PC-3 (cell line): ENCODE results near the gene CASP4. TPM values are rescaled to one million over a fixed set of nuclear protein-coding genes. Genes with fewer than 3 reads are reported as not detected.
A peak's percentile ranks its signal among the peaks of the same experiment; 100 is the strongest.

Source experiments
- ATAC-seq: fragments of 200-7000 bp; cut with Tn5 transposase; 2 replicates; pipeline ENCODE4 v1.9.1; 2020; ENCODE audit warnings: mild to moderate bottlenecking, moderate library complexity
- BruUV-seq: library from RNA; stranded (reverse); fragments of 400-500 nt; replicated peaks from 2 replicates; lab custom pipeline; 2021; lab: Mats Ljungman, UMichigan
- CTCF ChIA-PET: fragments of 300-600 bp; sonication (Branson Sonifier 250); formaldehyde crosslinking; loops from one replicate; lab custom pipeline; 2022; ENCODE audit warnings: antibody characterized with exemption; lab: Charles Lee
- POLR2A ChIA-PET: fragments of 300-600 bp; sonication (Branson Sonifier 250); formaldehyde crosslinking; loops from one replicate; lab custom pipeline; 2022; ENCODE audit warnings: antibody characterized with exemption; ENCODE audit not compliant: unreplicated experiment; lab: Charles Lee
- DNase-seq: peaks from one replicate; pipeline ENCODE4 v3.0.0-alpha.2; 2015
- H2AFZ ChIP-seq: fragments of 300-600 bp; sonication (generic); 2 replicates; pipeline ENCODE4 v1.6.0; 2016; ENCODE audit warnings: antibody characterized with exemption, low read length
- H3F3A ChIP-seq: fragments of 300-600 bp; sonication (generic); one replicate; pipeline ENCODE4 v1.6.0; 2017; ENCODE audit warnings: antibody characterized with exemption, low read length, control low read depth, mild to moderate bottlenecking; ENCODE audit not compliant: unreplicated experiment
- H3K27ac ChIP-seq: fragments of 300-600 bp; sonication (generic); 2 replicates; pipeline ENCODE4 v1.5.1; 2016; ENCODE audit warnings: mild to moderate bottlenecking, low read length
- H3K27me3 ChIP-seq: fragments of 300-600 bp; sonication (generic); 2 replicates; pipeline ENCODE4 v1.6.1; 2016; ENCODE audit warnings: low read length, mixed read lengths
- H3K36me3 ChIP-seq: fragments of 300-600 bp; sonication (generic); 2 replicates; pipeline ENCODE4 v1.6.1; 2016; ENCODE audit warnings: low read depth, mixed run types, low read length, mixed read lengths
- H3K4me1 ChIP-seq: fragments of 300-600 bp; sonication (generic); 2 replicates; pipeline ENCODE4 v1.5.1; 2016; ENCODE audit warnings: low read length; ENCODE audit not compliant: insufficient read depth
- H3K4me2 ChIP-seq: fragments of 300-600 bp; sonication (generic); 2 replicates; pipeline ENCODE4 v1.6.0; 2016; ENCODE audit warnings: low read length
- H3K4me3 ChIP-seq: fragments of 300-600 bp; sonication (generic); 2 replicates; pipeline ENCODE4 v1.5.1; 2016; ENCODE audit warnings: mild to moderate bottlenecking, low read length, mixed read lengths
- H3K79me2 ChIP-seq: fragments of 300-600 bp; sonication (generic); 2 replicates; pipeline ENCODE4 v1.6.1; 2017; ENCODE audit warnings: low read length, mixed read lengths
- H3K9ac ChIP-seq: fragments of 300-600 bp; sonication (generic); 2 replicates; pipeline ENCODE4 v1.6.0; 2016; ENCODE audit warnings: mild to moderate bottlenecking, low read length
- H3K9me2 ChIP-seq: fragments of 300-600 bp; sonication (generic); replicated peaks from 2 replicates; pipeline ENCODE4 v1.6.1; 2016; ENCODE audit warnings: mixed run types, low read length, mixed read lengths
- H3K9me3 ChIP-seq: fragments of 300-600 bp; sonication (generic); 2 replicates; pipeline ENCODE4 v1.6.1; 2016; ENCODE audit warnings: low read length, mixed read lengths
- H4K20me1 ChIP-seq: fragments of 300-600 bp; sonication (generic); 2 replicates; pipeline ENCODE4 v1.6.1; 2016; ENCODE audit warnings: low read length, mixed read lengths
- EZH2 ChIP-seq: fragments of 300-600 bp; sonication (generic); IDR thresholded peaks from one replicate; pipeline ENCODE4 v1.6.1; 2017; ENCODE audit warnings: antibody characterized with exemption, mild to moderate bottlenecking, low read length; ENCODE audit not compliant: unreplicated experiment
- EZH2phosphoT487 ChIP-seq: fragments of 300-600 bp; sonication (generic); IDR thresholded peaks from 2 replicates; pipeline ENCODE4 v1.6.1; 2018; ENCODE audit warnings: mild to moderate bottlenecking, antibody characterized with exemption, low read length, borderline replicate concordance
- intact Hi-C: fragments of 100-400 bp; cut with micrococcal nuclease; formaldehyde crosslinking; loops from 2 replicates; pipeline ENCODE4 v1.9.0; 2023
- total RNA-seq: library from RNA; depleted of rRNA; stranded (reverse); fragments of >200 nt; gene quantifications from 2 replicates; pipeline ENCODE4 v1.2.3, GENCODE V29; 2014
- TF ChIP-seq, protein P1 (sequence below): fragments of 300-600 bp; sonication (generic); conservative IDR thresholded peaks from 2 replicates; pipeline ENCODE4 v1.5.1; 2017; ENCODE audit warnings: antibody characterized with exemption, low read depth, mild to moderate bottlenecking, low read length

The CASP4 gene
- total RNA-seq, 1 experiment from 2014 or later: 40.9 TPM

DNA sequence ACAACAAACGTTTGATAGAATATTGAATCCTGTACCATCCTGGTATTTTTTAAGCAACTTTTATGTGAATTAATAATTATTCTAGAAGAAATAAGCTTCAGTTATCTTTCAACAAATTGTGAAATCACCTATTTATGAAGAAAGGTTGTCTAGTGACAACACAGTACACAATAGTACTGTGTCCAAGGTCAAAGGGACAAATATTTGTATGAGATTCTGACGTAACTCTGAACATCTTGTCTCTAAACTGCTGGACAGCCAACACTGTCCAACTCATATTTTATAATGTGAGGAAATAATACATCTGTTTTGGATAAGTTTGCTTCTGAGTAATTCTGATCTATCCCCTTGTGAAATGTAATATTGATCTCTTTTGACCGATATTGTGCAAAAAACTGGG lies 35.6 kb upstream of the CASP4 start:
- no TSS peak for BruUV-seq
- TF ChIP-seq, protein P1, sequence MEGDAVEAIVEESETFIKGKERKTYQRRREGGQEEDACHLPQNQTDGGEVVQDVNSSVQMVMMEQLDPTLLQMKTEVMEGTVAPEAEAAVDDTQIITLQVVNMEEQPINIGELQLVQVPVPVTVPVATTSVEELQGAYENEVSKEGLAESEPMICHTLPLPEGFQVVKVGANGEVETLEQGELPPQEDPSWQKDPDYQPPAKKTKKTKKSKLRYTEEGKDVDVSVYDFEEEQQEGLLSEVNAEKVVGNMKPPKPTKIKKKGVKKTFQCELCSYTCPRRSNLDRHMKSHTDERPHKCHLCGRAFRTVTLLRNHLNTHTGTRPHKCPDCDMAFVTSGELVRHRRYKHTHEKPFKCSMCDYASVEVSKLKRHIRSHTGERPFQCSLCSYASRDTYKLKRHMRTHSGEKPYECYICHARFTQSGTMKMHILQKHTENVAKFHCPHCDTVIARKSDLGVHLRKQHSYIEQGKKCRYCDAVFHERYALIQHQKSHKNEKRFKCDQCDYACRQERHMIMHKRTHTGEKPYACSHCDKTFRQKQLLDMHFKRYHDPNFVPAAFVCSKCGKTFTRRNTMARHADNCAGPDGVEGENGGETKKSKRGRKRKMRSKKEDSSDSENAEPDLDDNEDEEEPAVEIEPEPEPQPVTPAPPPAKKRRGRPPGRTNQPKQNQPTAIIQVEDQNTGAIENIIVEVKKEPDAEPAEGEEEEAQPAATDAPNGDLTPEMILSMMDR: no peak
- TF ChIP-seq EZH2: no peak
- TF ChIP-seq EZH2phosphoT487: no peak

DNA sequence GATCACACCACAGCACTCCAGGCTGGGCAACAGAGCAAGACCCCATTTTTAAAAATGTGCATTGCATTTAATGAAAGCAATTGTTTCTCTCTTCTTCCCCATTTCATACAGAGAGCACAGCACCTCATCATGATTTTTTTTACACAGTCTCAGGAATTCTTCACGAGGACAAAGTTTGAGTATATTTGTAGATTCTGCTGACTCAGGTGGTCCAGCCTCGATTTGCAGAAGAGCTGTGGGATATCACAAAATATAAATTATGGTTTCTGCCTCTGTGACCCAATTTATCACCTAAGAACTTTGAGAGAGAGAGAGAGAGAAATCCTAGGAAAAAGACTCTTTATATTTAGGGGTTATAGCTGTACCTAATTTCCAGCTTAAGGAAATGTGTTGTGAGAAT lies 34.8 kb upstream of the CASP4 start:
- no peak overlapping the region for H2AFZ ChIP-seq
- intact Hi-C loops: loop anchor here (5.0 kb wide), 1 partner anchor 39 kb away; no protein-coding TSS in a partner anchor
- ChIA-PET POLR2A (no interaction called here), CTCF (no interaction called here)
- ATAC-seq: no peak
- no peak overlapping the region for H3K4me3 ChIP-seq
- H3K9ac ChIP-seq: no peak overlapping the region
- H3K79me2 ChIP-seq: no peaks in the 10 kb centered on the region
- no peaks in the 10 kb centered on the region for H3K9me2 ChIP-seq
- H3K27ac ChIP-seq: no peak overlapping the region
- TF ChIP-seq EZH2 (no peak), EZH2phosphoT487 (no peak)
- TF ChIP-seq, protein P1: no peak
- no peaks in the 10 kb centered on the region for H3K27me3 ChIP-seq
- no peaks in the 10 kb centered on the region for H3K9me3 ChIP-seq
- no TSS peak for BruUV-seq
- H3F3A ChIP-seq: no peaks in the 10 kb centered on the region
- no peaks in the 10 kb centered on the region for H4K20me1 ChIP-seq
- DNase-seq: no peak
- H3K4me1 ChIP-seq: no peaks in the 10 kb centered on the region
- no peak overlapping the region for H3K4me2 ChIP-seq
- no peaks in the 10 kb centered on the region for H3K36me3 ChIP-seq

More for the DNA sequence above, 35.6 kb upstream of the CASP4 start:
- H3K36me3 ChIP-seq: no peaks in the 10 kb centered on the region
- no peak overlapping the region for H3K9ac ChIP-seq
- intact Hi-C loops: loop anchor here (5.0 kb wide), 1 partner anchor 38 kb away; no protein-coding TSS in a partner anchor
- no peaks in the 10 kb centered on the region for H3K79me2 ChIP-seq
- H3K9me2 ChIP-seq: no peaks in the 10 kb centered on the region
- no peak overlapping the region for H2AFZ ChIP-seq
- ATAC-seq (no peak), DNase-seq (no peak)
- no peaks in the 10 kb centered on the region for H3F3A ChIP-seq
- CTCF ChIA-PET: interaction anchor here (0.6 kb wide), 1 partner anchor 79 kb away, joined by 3 read pairs; no protein-coding TSS in a partner anchor
- no peak overlapping the region for H3K4me2 ChIP-seq
- H3K4me3 ChIP-seq: no peak overlapping the region
- no peaks in the 10 kb centered on the region for H3K4me1 ChIP-seq
- POLR2A ChIA-PET: no interaction called here
- no peaks in the 10 kb centered on the region for H4K20me1 ChIP-seq
- H3K9me3 ChIP-seq: no peaks in the 10 kb centered on the region
- no peak overlapping the region for H3K27ac ChIP-seq
- H3K27me3 ChIP-seq: no peaks in the 10 kb centered on the region

DNA sequence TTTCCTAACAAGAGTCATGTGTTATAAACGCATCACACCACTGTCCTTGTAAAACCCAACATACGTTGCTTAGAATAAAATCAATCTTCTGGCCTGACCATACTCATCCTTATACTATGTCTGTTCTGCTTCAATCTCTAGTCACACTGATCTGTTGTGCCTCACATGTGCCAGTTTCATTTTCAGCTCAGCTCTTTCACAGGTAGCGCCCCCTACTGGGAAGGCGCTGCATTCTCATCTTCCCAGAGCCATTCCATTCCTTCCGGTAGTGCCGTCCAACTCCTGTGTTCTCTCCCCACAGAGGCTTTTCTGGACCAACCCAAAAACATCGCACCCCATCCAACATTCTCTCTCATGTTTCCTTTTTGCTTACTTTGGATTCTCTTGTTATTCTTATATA lies 32.4 kb upstream of the CASP4 start:
- Histone ChIP-seq H3K27me3 (no peaks in the 10 kb centered on the region), H3K4me1 (no peaks in the 10 kb centered on the region), H3K27ac (no peak overlapping the region), H3K9me2 (no peaks in the 10 kb centered on the region), H3K36me3 (no peaks in the 10 kb centered on the region), H3K9me3 (no peaks in the 10 kb centered on the region), H3K4me3 (no peak overlapping the region), H3K9ac (no peak overlapping the region), H3K4me2 (no peak overlapping the region), H3F3A (no peaks in the 10 kb centered on the region), H4K20me1 (no peaks in the 10 kb centered on the region), H3K79me2 (no peaks in the 10 kb centered on the region), H2AFZ (no peak overlapping the region)
- no peak for ATAC-seq
- DNase-seq: no peak
- ChIA-PET CTCF (no interaction called here), POLR2A (no interaction called here)
- intact Hi-C loops: loop anchor here (5.0 kb wide), 1 partner anchor 42 kb away; no protein-coding TSS in a partner anchor
- TF ChIP-seq EZH2: no peak
- TF ChIP-seq, protein P1: peak; percentile 82
- BruUV-seq: no TSS peak
